ENCODE measurements around the gene SNTB2. TPM values are rescaled to one million over a fixed set of nuclear protein-coding genes. Genes with fewer than 3 reads are reported as not detected.

The SNTB2 gene
- total and polyA plus RNA-seq, 10 of the 15 experiments (the other 5 are each of a cell fraction or from before 2014, with no cell fraction given): 1.2 to 15.7 (median 5.0) TPM

- CTCF ChIA-PET: interaction anchor here (1.2 to 1.3 kb wide), 2 partner anchors 19 to 84 kb away, joined by 3 read pairs; no protein-coding TSS in a partner anchor
- Histone ChIP-seq H4K20me1 (ENCODE audit: control insufficient read depth, insufficient read depth) (no peaks in the 10 kb centered on the region), H3K4me1 (ENCODE audit: control insufficient read depth, insufficient read depth, low read length) (no peaks in the 10 kb centered on the region), H3K9me3 (replicated peaks; ENCODE audit: control insufficient read depth, insufficient read depth, low read length) (no peaks in the 10 kb centered on the region), H3K79me2 (ENCODE audit: control insufficient read depth, insufficient read depth, low read length) (no peaks in the 10 kb centered on the region), H3K4me2 (ENCODE audit: control insufficient read depth, insufficient read depth) (no peak overlapping the region), H2AFZ (ENCODE audit: control insufficient read depth, low read depth, low read length) (no peak overlapping the region), H3K9ac (ENCODE audit: control insufficient read depth, insufficient read depth, low read length) (no peak overlapping the region), H3K27me3 (replicated peaks in 1 of 2; ENCODE audit: control insufficient read depth in 2 of 2, insufficient read depth in 2 of 2, low read length in 1 of 2) (no peaks in the 10 kb centered on the region), H3K36me3 (ENCODE audit: control insufficient read depth in 2 of 2, insufficient read depth in 2 of 2, low read length in 1 of 2) (no peaks in the 10 kb centered on the region), H3K4me3 (no peak overlapping the region), H3K27ac (ENCODE audit: control insufficient read depth, insufficient read depth) (no peak overlapping the region)
- ATAC-seq (no peak), FAIRE-seq (no peak), DNase-seq (ENCODE audit: low read depth, low spot score) (no peak)
- POLR2A ChIA-PET: no interaction called here
- SMC1A ChIA-PET (ENCODE audit: uncharacterized antibody, unreplicated experiment): interaction anchor here (1.5 kb wide), 1 partner anchor 84 kb away, joined by 4 read pairs; no protein-coding TSS in a partner anchor
- RAD21 ChIA-PET (ENCODE audit: unreplicated experiment): no interaction called here
- no peak for TF ChIP-seq KLF5 (IDR thresholded peaks at IDR 0.05; ENCODE audit: partially characterized antibody)
- no peak for TF ChIP-seq RBBP5 (conservative IDR thresholded peaks at IDR 0.05)
- no peak for TF ChIP-seq TCF7 (IDR thresholded peaks at IDR 0.05; ENCODE audit: borderline replicate concordance)
- no peak for TF ChIP-seq EGR1 (IDR thresholded peaks at IDR 0.05; ENCODE audit: borderline replicate concordance in 1 of 2, low read depth in 2 of 2, low read length in 2 of 2)
- TF ChIP-seq ATF7 (IDR thresholded peaks at IDR 0.05; ENCODE audit: low read depth): no peak
- no peak for TF ChIP-seq FOXM1 (IDR thresholded peaks at IDR 0.05; ENCODE audit: low read depth, low read length)
- TF ChIP-seq RELB (IDR thresholded peaks at IDR 0.05; ENCODE audit: low read depth): no peak
- no peak for TF ChIP-seq MXI1 (IDR thresholded peaks at IDR 0.05; ENCODE audit: low read depth, low read length)
- TF ChIP-seq CHD2 (IDR thresholded peaks at IDR 0.05; ENCODE audit: borderline replicate concordance, low read depth, low read length): no peak
- no peak for TF ChIP-seq SUZ12 (IDR thresholded peaks at IDR 0.05; ENCODE audit: unreplicated experiment)
- no TSS peak for BruUV-seq (replicated peaks)
- intact Hi-C loops (cut with micrococcal nuclease; ENCODE audit: unreplicated experiment) (no loop called here), in situ Hi-C loops (cut with MboI) (no loop called here)
- 100% methylated on average over 2 of the region's 3 CpGs for WGBS (ENCODE audit: insufficient coverage, insufficient replicate concordance, low lambda C conversion rate, missing lambda C conversion rate)
Measured at GRCh38 chr16:69234460-69234859, 47.5 kb downstream of the SNTB2 start.
